Measurements from ENCODE around the gene PTPN9.
"Not testable (repeated sequence)": the region's sequence is repeated elsewhere in the genome, so short reads cannot be mapped to it uniquely, and the experiment has no call there.

Gene PTPN9

DNA sequence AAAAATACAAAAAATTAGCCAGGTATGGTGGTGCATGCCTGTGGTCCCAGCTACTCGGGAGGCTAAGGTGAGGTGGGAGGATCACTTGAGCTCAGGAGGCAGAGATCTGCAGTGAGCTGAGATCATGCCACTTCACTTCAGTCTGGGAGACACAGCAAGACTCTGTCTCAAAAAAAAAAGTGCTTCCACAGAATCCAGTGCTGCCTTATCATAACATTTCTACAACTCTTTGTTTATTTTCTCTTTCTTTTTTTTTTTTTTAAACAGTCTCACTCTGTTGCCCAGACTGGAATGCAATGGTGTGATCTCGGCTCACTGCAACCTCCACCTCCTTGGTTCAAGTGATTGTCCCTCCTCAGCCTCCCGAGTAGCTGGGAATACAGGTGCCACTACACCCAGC, 53.4 kb downstream of the PTPN9 start:
- not testable (repeated sequence) for DNase-seq

- no peak for DNase-seq
Measured at GRCh38 chr15:75523011-75523410, 56.1 kb downstream of the PTPN9 start.

- no peak for DNase-seq
Measured at GRCh38 chr15:75517233-75517632, 61.9 kb downstream of the PTPN9 start.

GRCh38 chr15:75508840-75509532, 70.1 kb downstream of the PTPN9 start:
- DNase-seq = no peak

GRCh38 chr15:75502360-75502759, 76.8 kb downstream of the PTPN9 start:
- DNase-seq = no peak

DNA sequence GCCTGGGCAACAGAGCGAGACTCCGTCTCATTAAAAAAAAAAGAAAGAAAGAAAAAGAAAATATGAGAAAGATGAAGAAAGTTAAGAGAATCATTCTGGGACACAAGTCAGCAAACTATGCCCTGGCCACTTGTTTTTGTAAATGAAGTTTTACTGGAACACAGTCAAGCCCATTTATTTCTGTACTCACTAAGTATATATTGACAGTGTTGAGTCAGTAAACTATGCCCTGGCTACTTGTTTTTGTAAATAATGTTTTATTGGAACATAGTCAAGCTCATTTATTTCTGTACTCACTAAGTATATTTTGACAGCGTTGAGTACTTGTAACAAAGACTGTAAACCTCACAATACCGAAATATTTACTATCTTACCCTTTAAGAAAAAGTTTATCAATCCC, 85.4 kb downstream of the PTPN9 start:
- no peak for DNase-seq

DNA sequence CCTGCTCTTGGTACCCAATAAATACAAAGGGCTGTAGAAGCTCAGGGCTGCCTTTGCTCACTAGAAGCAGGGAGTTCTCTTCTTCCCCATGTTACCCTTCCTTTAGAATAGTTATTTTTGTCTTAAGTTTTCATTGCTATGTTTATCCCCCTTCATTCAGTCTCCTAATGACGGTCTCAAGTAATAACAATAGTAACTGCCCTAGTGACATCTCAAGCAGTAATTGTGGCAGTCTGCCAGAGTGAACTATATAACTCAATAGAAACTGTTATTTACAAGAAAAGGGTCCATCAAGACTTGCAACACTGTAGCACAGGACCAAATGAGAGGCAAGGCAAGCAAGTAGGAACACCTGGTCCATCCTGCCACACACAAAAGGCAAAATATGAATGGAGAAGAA, 95.2 kb downstream of the PTPN9 start:
- no peak for DNase-seq

GRCh38 chr15:75483556-75483955, 95.6 kb downstream of the PTPN9 start:
- not testable (repeated sequence) for DNase-seq

GRCh38 chr15:75483106-75483505, 96.0 kb downstream of the PTPN9 start:
- no peak for DNase-seq

DNA sequence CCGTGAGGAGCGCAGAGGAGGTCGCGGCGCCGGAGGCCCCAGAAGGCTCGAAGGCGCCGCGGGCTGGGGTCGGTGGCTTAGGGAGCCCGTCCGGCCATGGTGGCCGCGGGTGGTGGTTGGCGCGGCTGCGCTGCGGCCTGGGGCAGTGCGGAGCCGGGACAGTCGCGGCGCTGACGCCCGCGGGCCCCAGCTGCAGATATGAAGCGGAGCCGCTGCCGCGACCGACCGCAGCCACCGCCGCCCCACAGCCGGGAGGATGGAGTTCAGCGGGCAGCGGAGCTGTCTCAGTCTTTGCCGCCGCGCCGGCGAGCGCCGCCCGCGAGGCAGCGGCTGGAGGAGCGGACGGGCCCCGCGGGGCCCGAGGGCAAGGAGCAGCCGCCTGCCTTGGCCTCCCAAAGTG, 98.7 kb downstream of the PTPN9 start:
- DNase-seq = not testable (repeated sequence)

GRCh38 chr15:75479670-75480069, 99.4 kb downstream of the PTPN9 start:
- DNase-seq = no peak

GRCh38 chr15:75477094-75477493, 102.0 kb downstream of the PTPN9 start:
- not testable (repeated sequence) for DNase-seq

- no peak for DNase-seq
Measured at GRCh38 chr15:75468913-75469598, 110.1 kb downstream of the PTPN9 start.

DNA sequence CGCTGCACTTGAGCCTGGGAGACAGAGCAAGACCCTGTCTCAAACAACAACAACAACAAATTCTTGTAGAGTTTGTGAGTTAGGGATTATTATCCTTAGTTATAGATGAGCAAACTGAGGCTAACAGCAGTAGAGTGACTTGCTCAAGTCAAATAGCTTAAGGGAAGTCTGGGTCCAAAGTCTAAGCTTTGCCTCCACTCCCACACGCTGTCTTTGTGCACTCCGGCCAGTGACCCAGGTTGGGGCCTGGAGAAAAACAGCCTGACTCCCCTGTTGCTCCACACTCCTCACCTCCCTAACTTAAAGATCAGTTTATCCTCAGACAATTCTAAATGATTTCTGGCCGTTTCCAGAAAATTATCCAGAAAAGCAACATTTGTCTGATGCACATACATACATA, 118.5 kb downstream of the PTPN9 start:
- DNase-seq = no peak

GRCh38 chr15:75459581-75459980, 119.5 kb downstream of the PTPN9 start:
- DNase-seq = no peak

- no peak for DNase-seq
Measured at GRCh38 chr15:75456710-75457109, 122.4 kb downstream of the PTPN9 start.

DNA sequence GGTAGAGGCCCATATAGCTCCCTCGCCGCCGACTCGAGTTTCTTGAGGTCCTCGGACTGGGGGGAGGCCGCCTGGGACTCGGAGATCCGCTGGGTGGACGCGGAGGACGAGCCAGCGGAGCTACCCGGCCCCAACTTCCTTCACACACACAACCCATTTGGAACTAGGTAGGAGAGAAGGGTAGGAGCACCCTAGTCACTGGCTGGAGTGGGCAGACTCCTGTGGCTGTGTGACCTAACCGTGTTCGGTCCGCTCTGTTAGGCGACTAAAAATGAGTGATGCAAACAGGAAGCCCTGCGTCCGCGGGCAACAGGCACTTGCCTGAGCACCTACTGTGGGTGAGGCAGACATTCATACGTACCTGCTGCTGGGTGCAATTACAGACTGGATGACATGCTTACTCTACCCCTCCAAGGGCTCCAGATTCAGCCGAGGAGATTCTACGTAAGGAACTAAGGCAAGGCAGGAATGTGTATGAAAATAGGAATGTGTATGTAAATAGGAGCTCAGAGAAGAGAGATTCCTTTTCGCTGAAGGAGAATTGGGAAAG, 123.1 kb downstream of the PTPN9 start:
- DNase-seq = peak; percentile 69

- peak; percentile 88 for DNase-seq
Measured at GRCh38 chr15:75455424-75455981, 123.6 kb downstream of the PTPN9 start.

DNA sequence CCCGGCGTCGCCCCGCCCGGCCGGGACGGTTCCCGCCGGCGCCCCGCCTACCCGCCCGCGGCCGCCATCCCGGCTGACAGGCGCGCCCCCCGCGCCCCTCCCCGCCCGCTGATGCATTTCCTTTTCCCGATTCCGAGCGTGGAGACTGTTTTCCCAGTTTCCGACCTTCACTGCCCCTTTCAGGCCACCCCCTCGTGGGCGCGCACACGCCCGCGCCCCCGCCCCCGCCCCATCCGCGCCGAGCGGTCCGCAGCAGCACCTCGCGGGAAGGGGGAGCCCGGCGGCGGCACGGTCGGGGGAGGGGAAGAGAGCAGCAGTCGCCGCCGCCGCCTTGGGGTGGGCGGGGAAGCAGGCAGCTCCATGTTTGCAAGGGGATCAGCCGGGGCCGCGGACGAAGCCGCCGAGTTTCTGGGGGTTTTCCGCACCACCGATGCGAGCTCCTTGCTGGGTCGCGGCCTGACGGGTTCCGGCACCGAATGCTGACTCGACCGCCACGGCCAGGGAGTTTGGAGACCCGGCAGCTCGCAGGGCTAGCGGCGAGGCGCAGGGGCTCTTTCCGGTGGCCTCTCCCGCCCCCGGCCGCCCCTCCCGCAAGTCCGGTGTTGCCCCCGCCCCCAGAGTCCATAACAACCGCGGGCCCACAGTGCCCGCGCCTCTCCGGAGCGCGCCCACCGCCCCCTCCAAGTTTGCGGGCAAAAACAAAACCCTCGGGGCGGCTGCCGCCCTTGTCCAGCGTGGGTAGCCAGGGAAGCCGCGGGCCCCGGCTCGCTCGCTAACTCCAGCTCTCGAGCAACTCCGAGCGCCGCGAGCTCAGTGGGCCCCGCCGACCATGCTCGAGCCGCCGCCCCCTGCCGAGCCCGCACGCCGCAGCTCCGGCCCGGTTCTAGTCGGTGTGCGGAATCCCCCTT, 124.4 kb downstream of the PTPN9 start:
- DNase-seq = peak; percentile 83

GRCh38 chr15:75453703-75454470, 125.2 kb downstream of the PTPN9 start:
- peak; percentile 97 for DNase-seq

GRCh38 chr15:75452865-75453702, 126.0 kb downstream of the PTPN9 start:
- peak; percentile 80 for DNase-seq

Measured in stimulated activated naive CD4-positive, alpha-beta T cell treated with Interleukin-2 at 50 U/mL for 16 hours (primary cell).